PC-9 (cell line): ENCODE measurements around the gene UBN2. TPM values are rescaled to one million over a fixed set of nuclear protein-coding genes. Genes with fewer than 3 reads are reported as not detected.

Source experiments
- BruUV-seq: library from RNA; stranded (reverse); fragments of 400-500 nt; replicated peaks from 2 replicates; lab custom pipeline; 2021; lab: Mats Ljungman, UMichigan
- CTCF ChIA-PET: fragments of 300-600 bp; sonication (Branson Sonifier 250); formaldehyde crosslinking; loops from one replicate; lab custom pipeline; 2022; ENCODE audit warnings: antibody characterized with exemption; lab: Charles Lee
- POLR2A ChIA-PET: fragments of 300-600 bp; sonication (Branson Sonifier 250); formaldehyde crosslinking; loops from one replicate; lab custom pipeline; 2022; ENCODE audit warnings: antibody characterized with exemption; ENCODE audit not compliant: unreplicated experiment; lab: Charles Lee
- DNase-seq, 2 experiments: peaks; one replicate each; pipeline versions ENCODE4 v3.0.0 to v3.0.0-alpha.2; 2015 to 2022; ENCODE audit warnings: mixed read lengths in 1 of 2
- H2AFZ ChIP-seq: fragments of 200-600 bp; sonication (generic); 2 replicates; pipeline ENCODE4 v1.8.1; 2017; ENCODE audit warnings: antibody characterized with exemption
- H3F3A ChIP-seq: fragments of 200-600 bp; sonication (generic); 2 replicates; pipeline ENCODE4 v1.8.1; 2017; ENCODE audit warnings: antibody characterized with exemption, mild to moderate bottlenecking, low read depth; ENCODE audit not compliant: insufficient read depth
- H3K27ac ChIP-seq: fragments of 200-600 bp; sonication (generic); 2 replicates; pipeline ENCODE4 v1.6.1; 2016; ENCODE audit warnings: mixed run types
- H3K27me3 ChIP-seq: fragments of 200-600 bp; sonication (generic); 2 replicates; pipeline ENCODE4 v1.6.1; 2016; ENCODE audit warnings: low read depth, mixed run types; ENCODE audit not compliant: insufficient read depth
- H3K36me3 ChIP-seq: fragments of 200-600 bp; sonication (generic); 2 replicates; pipeline ENCODE4 v1.6.1; 2016; ENCODE audit warnings: low read depth, mixed run types
- H3K4me1 ChIP-seq: fragments of 200-600 bp; sonication (generic); replicated peaks from 2 replicates; pipeline ENCODE4 v1.6.1; 2016; ENCODE audit warnings: mixed run types; ENCODE audit not compliant: insufficient read depth
- H3K4me2 ChIP-seq: fragments of 200-600 bp; sonication (generic); 2 replicates; pipeline ENCODE4 v1.6.1; 2017; ENCODE audit warnings: mixed run types
- H3K4me3 ChIP-seq: fragments of 200-600 bp; sonication (generic); 2 replicates; pipeline ENCODE4 v1.6.1; 2016; ENCODE audit warnings: mixed run types
- H3K79me2 ChIP-seq: fragments of 200-600 bp; sonication (generic); 2 replicates; pipeline ENCODE4 v1.6.1; 2017; ENCODE audit warnings: low read depth, mixed run types
- H3K9me2 ChIP-seq: fragments of 200-600 bp; sonication (generic); 2 replicates; pipeline ENCODE4 v1.8.1; 2017; ENCODE audit warnings: mild to moderate bottlenecking; ENCODE audit not compliant: insufficient read depth
- H3K9me3 ChIP-seq: fragments of 200-600 bp; sonication (generic); 2 replicates; pipeline ENCODE4 v1.8.1; 2016; ENCODE audit warnings: low read depth; ENCODE audit not compliant: insufficient read depth
- H4K20me1 ChIP-seq: fragments of 200-600 bp; sonication (generic); 2 replicates; pipeline ENCODE4 v1.8.1; 2017; ENCODE audit not compliant: insufficient read depth
- CTCF ChIP-seq: fragments of 200-600 bp; sonication (generic); conservative IDR thresholded peaks from 2 replicates; pipeline ENCODE4 v1.6.1; 2017; ENCODE audit warnings: mixed run types, antibody characterized with exemption, mild to moderate bottlenecking, moderate library complexity
- EZH2 ChIP-seq: fragments of 200-600 bp; sonication (generic); IDR thresholded peaks from 2 replicates; pipeline ENCODE4 v1.8.0; 2017; ENCODE audit warnings: antibody characterized with exemption, low read depth
- intact Hi-C: fragments of 100-400 bp; cut with micrococcal nuclease; formaldehyde crosslinking; loops from one replicate; pipeline ENCODE4 v1.10.0; 2022; ENCODE audit not compliant: unreplicated experiment
- total RNA-seq: library from RNA; stranded (reverse); gene quantifications from 2 replicates; pipeline ENCODE4 v1.2.3, GENCODE V29; 2021

UBN2 gene
- total RNA-seq, 1 experiment from 2014 or later, result 34.1 TPM

- no peaks in the 10 kb centered on the region for H3K9me2 ChIP-seq
- intact Hi-C loops, result loop anchor here (5.0 kb wide), 1 partner anchor 33 kb away; no protein-coding TSS in a partner anchor
- H3K79me2 ChIP-seq, result no peaks in the 10 kb centered on the region
- peaks cover 38% of the 10 kb centered on the region for H3K36me3 ChIP-seq
- 0 out of 2 replicates have a peak, but pooled peaks cover 3% of the 10 kb centered on the region for H3F3A ChIP-seq
- no peak for TF ChIP-seq CTCF
- no peak for TF ChIP-seq EZH2
- H3K4me2 ChIP-seq, result no peak overlapping the region
- CTCF ChIA-PET, result no interaction called here
- DNase-seq, result no peak
- H3K9me3 ChIP-seq, result no peaks in the 10 kb centered on the region
- H3K27me3 ChIP-seq, result no peaks in the 10 kb centered on the region
- POLR2A ChIA-PET, result no interaction called here
- H3K4me3 ChIP-seq, result no peak overlapping the region
- H2AFZ ChIP-seq, result no peak overlapping the region
- peaks cover 8% of the 10 kb centered on the region; the same call in 1 of the 2 replicates for H4K20me1 ChIP-seq
- BruUV-seq, result no TSS peak
- H3K27ac ChIP-seq, result no peak overlapping the region
- H3K4me1 ChIP-seq, result no peaks in the 10 kb centered on the region
These were observed 28.1 kb downstream of the UBN2 start for GRCh38 chr7:139259142-139259541.

- BruUV-seq, result no TSS peak
- no peak overlapping the region for H2AFZ ChIP-seq
- no peaks in the 10 kb centered on the region for H3K79me2 ChIP-seq
- H3K27me3 ChIP-seq, result no peaks in the 10 kb centered on the region
- POLR2A ChIA-PET, result interaction anchor here (0.6 kb wide), 1 partner anchor 50 kb away, joined by 6 read pairs; no protein-coding TSS in a partner anchor
- no peak overlapping the region for H3K4me3 ChIP-seq
- 0 out of 2 replicates have a peak, but pooled peaks cover 3% of the 10 kb centered on the region for H3F3A ChIP-seq
- no peak for DNase-seq
- no peaks in the 10 kb centered on the region for H3K4me1 ChIP-seq
- H3K36me3 ChIP-seq, result peaks cover 43% of the 10 kb centered on the region
- no peak overlapping the region for H3K4me2 ChIP-seq
- H3K9me3 ChIP-seq, result no peaks in the 10 kb centered on the region
- H3K27ac ChIP-seq, result no peak overlapping the region
- CTCF ChIA-PET, result no interaction called here
- intact Hi-C loops, result no loop called here
- no peaks in the 10 kb centered on the region for H3K9me2 ChIP-seq
- peaks cover 3% of the 10 kb centered on the region; the same call in 1 of the 2 replicates for H4K20me1 ChIP-seq
- no peak for TF ChIP-seq CTCF
- TF ChIP-seq EZH2, result no peak
These were observed 33.2 kb downstream of the UBN2 start for GRCh38 chr7:139264220-139264619.

- no peak overlapping the region for H3K4me3 ChIP-seq
- TF ChIP-seq CTCF (no peak), EZH2 (no peak)
- no peak for DNase-seq
- intact Hi-C loops, result no loop called here
- H3K4me2 ChIP-seq, result no peak overlapping the region
- no peak overlapping the region for H2AFZ ChIP-seq
- H3K4me1 ChIP-seq, result no peaks in the 10 kb centered on the region
- H3K79me2 ChIP-seq, result no peaks in the 10 kb centered on the region
- 0 out of 2 replicates have a peak, but pooled peaks cover 1% of the 10 kb centered on the region for H3F3A ChIP-seq
- H3K9me2 ChIP-seq, result no peaks in the 10 kb centered on the region
- peaks cover 2% of the 10 kb centered on the region; the same call in 1 of the 2 replicates for H4K20me1 ChIP-seq
- ChIA-PET POLR2A (no interaction called here), CTCF (no interaction called here)
- no peaks in the 10 kb centered on the region for H3K9me3 ChIP-seq
- H3K27me3 ChIP-seq, result no peaks in the 10 kb centered on the region
- no peak overlapping the region for H3K27ac ChIP-seq
- no TSS peak for BruUV-seq
- peaks cover 38% of the 10 kb centered on the region for H3K36me3 ChIP-seq
These were observed 34.6 kb downstream of the UBN2 start for GRCh38 chr7:139265673-139266072.
